Tibial nerve (tissue), 4 donors: ENCODE data around the gene ODAPH. TPM values are rescaled to one million over a fixed set of nuclear protein-coding genes. Genes with fewer than 3 reads are reported as not detected.
"Not testable (repeated sequence)": the region's sequence is repeated elsewhere in the genome, so short reads cannot be mapped to it uniquely, and the experiment has no call there.

ENCODE experiments used
- DNase-seq, 2 donors: peaks; one replicate each; pipeline ENCODE4 v3.0.0-alpha.2; 2019; ENCODE audit warnings: low spot score in 2 of 2
- H3K27ac ChIP-seq, 4 donors: fragments of 200-600 bp; sonication (generic) in 3 of 4; one replicate each; pipeline ENCODE4 v1.5.1; 2017 to 2019; ENCODE audit warnings: mild to moderate bottlenecking in 1 of 4
- H3K27me3 ChIP-seq, 2 donors: fragments of 200-600 bp; sonication (generic) in 1 of 2; one replicate each; pipeline versions ENCODE4 v1.5.1 to v1.6.0; 2017 to 2019
- H3K36me3 ChIP-seq, 3 donors: fragments of 200-600 bp; sonication (generic); one replicate each; pipeline ENCODE4 v1.5.1; 2018 to 2019
- H3K4me1 ChIP-seq, 4 donors: fragments of 200-600 bp; sonication (generic) in 3 of 4; one replicate each; pipeline ENCODE4 v1.5.1; 2017 to 2019
- H3K4me3 ChIP-seq, 4 donors: fragments of 200-600 bp; sonication (generic) in 3 of 4; one replicate each; pipeline ENCODE4 v1.5.1; 2017 to 2019; ENCODE audit warnings: mild to moderate bottlenecking in 1 of 4, moderate library complexity in 1 of 4
- H3K9me3 ChIP-seq, 4 donors: fragments of 200-600 bp; sonication (generic) in 3 of 4; one replicate each; pipeline ENCODE4 v1.5.1; 2017 to 2019
- EP300 ChIP-seq, 2 donors: sonication (generic); formaldehyde crosslinking; IDR thresholded peaks; one replicate each; pipeline ENCODE4 v1.6.1; 2017; ENCODE audit warnings: antibody characterized with exemption in 2 of 2, mild to moderate bottlenecking in 1 of 2
- POLR2A ChIP-seq, 2 donors: fragments of 450-650 bp; IDR thresholded peaks; one replicate each; pipeline ENCODE4 v1.6.1; 2017; ENCODE audit warnings: antibody characterized with exemption in 2 of 2, mild to moderate bottlenecking in 2 of 2, moderate library complexity in 2 of 2
- WGBS, 2 donors: methylation state at CpG; one replicate each; pipeline ENCODE4 v1.1.5; 2018; 5-methylcytosine and 5-hydroxymethylcytosine counted together
- total RNA-seq, 4 donors: library from RNA; depleted of rRNA; stranded (reverse); fragments of >200 nt; gene quantifications; one replicate each; pipeline ENCODE4 v1.1.0, GENCODE V29; 2016
- TF ChIP-seq, protein P1 (sequence below), 5 experiments: fragments of 200-600 bp in 3 of 5; fragments of 450-650 bp in 2 of 5; sonication (generic) in 3 of 5; IDR thresholded peaks; one replicate each; pipeline ENCODE4 v1.5.1; 2016 to 2019; ENCODE audit warnings: antibody characterized with exemption in 5 of 5, mild to moderate bottlenecking in 3 of 5, moderate library complexity in 2 of 5

ODAPH gene
- total RNA-seq, 4 donors from 2014 or later = not detected

DNA sequence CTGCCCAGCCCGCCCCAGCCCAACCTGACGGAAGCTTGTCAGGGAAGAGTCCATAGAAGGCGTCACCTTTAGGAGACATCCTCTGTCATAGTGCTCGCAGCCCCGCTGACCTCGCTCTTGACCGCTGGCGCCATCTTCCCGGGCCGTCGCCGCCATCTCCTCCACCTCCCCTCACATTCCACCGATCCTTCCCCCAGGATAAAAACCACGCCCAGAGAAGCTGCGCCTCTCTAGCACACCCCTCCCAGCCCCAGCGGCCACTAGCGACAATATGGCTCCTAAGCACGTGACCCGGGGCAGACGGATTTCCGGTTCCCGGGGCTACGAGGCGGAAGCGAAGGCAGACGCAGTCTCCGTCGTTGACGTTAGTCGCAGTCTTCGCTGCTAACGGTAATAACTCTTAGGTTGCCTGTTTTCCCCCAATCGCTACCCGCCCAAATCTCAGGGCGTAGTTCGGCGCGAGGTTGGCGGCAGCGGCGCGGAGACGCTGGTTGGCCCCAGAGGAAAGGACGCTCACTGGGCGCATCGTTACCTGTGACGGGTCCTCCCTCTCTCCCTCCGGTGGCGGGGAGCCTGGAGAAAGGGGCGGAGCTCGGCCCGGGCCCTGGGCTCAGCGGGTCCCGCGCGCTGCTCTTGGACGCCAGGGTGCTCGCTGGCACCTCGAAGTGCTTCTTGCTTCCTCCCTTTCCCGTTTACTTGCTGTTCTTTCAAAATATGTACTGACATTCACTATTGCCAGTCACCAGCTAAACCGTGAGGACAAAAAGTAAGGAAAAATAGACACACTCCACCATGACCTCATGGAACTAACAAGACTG lies 41.5 kb upstream of the ODAPH start, which contains the start of the genes RCHY1 and THAP6:
TSS of gene RCHY1 (minus strand) at position 273 of the 818 bp plus-strand sequence. CDS start at position 156, 117 bp downstream.
TSS of gene THAP6 (plus strand) at position 343 of the 818 bp plus-strand sequence. CDS start 980 bp downstream, outside the sequence.
- H3K9me3 ChIP-seq = no peaks in the 10 kb centered on the region
- TF ChIP-seq EP300 (IDR thresholded peaks at IDR 0.05) (peak; percentile 94 to 98), POLR2A (IDR thresholded peaks at IDR 0.05) (peak in 1 of 2 donors; percentile 86)
- TF ChIP-seq, protein P1, sequence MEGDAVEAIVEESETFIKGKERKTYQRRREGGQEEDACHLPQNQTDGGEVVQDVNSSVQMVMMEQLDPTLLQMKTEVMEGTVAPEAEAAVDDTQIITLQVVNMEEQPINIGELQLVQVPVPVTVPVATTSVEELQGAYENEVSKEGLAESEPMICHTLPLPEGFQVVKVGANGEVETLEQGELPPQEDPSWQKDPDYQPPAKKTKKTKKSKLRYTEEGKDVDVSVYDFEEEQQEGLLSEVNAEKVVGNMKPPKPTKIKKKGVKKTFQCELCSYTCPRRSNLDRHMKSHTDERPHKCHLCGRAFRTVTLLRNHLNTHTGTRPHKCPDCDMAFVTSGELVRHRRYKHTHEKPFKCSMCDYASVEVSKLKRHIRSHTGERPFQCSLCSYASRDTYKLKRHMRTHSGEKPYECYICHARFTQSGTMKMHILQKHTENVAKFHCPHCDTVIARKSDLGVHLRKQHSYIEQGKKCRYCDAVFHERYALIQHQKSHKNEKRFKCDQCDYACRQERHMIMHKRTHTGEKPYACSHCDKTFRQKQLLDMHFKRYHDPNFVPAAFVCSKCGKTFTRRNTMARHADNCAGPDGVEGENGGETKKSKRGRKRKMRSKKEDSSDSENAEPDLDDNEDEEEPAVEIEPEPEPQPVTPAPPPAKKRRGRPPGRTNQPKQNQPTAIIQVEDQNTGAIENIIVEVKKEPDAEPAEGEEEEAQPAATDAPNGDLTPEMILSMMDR (IDR thresholded peaks at IDR 0.05) = peak in 3 of 5 experiments; percentile 3 to 45 (median 18)
- H3K4me3 ChIP-seq = peak within 1 kb of the TSS; percentile 52 to 83 (median 82)
- DNase-seq = peak; percentile 90 to 94
- no peaks in the 10 kb centered on the region for H3K27me3 ChIP-seq
- H3K27ac ChIP-seq = peak within 1 kb of the TSS; percentile 86 to 99 (median 96)
- peaks cover 0 to 23% (median 4%) of the 10 kb centered on the region in 3 donors for H3K36me3 ChIP-seq
- 0% methylated on average over 57 to 60 of the region's 61 CpGs for WGBS, 2 donors
- H3K4me1 ChIP-seq = peaks cover 0 to 65% (median 32%) of the 10 kb centered on the region in 4 donors

DNA sequence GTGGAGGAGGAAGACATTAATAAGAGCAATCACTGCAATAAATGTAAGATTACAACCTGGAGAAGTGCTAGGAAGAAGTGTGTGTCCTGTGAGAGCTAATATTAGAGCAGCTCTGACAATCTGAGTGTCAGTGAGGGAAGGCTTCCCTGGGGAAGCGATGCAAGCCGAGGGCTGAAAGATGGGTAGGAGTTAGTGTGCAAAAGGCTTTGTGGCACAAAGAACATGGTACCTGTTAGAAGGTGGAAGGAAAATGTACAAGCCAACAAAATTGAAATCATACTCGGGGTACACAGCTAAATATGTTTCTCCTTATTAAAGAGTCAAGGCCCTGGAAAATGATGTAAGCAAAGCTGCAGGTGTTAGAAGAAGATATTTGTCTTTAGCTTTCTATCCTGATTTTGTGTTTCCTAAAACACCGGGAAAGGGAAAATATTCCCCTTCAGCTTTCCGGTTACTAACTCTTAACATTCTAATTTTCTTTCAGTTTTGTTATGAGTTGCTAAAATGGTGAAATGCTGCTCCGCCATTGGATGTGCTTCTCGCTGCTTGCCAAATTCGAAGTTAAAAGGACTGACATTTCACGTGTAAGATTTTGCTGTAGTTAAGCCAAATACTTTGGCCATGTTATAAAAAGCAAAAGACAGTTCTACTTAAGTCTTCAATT lies 40.8 kb upstream of the ODAPH start:
- peak overlapping the region; percentile 86 to 99 (median 96) for H3K27ac ChIP-seq
- no peak for DNase-seq
- H3K36me3 ChIP-seq = peaks cover 0 to 25% (median 4%) of the 10 kb centered on the region in 3 donors
- peak overlapping the region; percentile 52 to 83 (median 82) for H3K4me3 ChIP-seq
- H3K4me1 ChIP-seq = peaks cover 0 to 59% (median 32%) of the 10 kb centered on the region in 4 donors
- H3K9me3 ChIP-seq = no peaks in the 10 kb centered on the region
- WGBS, 2 donors = 51 to 53% methylated on average over 9 of the region's 9 CpGs
- TF ChIP-seq, protein P1 (IDR thresholded peaks at IDR 0.05) = no peak
- TF ChIP-seq POLR2A (IDR thresholded peaks at IDR 0.05) = no peak
- TF ChIP-seq EP300 (IDR thresholded peaks at IDR 0.05) = no peak
- H3K27me3 ChIP-seq = no peaks in the 10 kb centered on the region

DNA sequence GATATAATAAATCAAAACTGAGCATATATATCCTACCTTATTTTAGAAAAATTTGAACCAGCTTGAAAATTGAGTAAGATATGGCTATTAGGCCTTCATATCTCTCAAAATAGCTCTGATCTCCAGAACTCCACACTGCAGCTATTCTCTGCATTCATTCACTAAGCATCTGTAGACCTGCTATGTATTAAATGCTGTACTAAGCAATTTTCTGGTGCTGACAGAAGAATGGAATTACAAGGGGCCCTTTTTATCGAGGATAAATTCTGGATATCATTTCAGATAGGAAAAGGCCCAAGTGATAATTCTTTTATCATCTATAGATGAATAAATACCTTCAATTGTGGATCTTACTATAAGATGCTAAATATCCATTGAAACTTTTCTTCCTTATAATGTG lies 39.7 kb upstream of the ODAPH start:
- DNase-seq = no peak
- Histone ChIP-seq H3K27ac (no peak overlapping the region), H3K27me3 (no peaks in the 10 kb centered on the region), H3K4me1 (peaks cover 0 to 48% (median 30%) of the 10 kb centered on the region in 4 donors), H3K36me3 (peaks cover 0 to 28% (median 4%) of the 10 kb centered on the region in 3 donors), H3K9me3 (no peaks in the 10 kb centered on the region), H3K4me3 (no peak overlapping the region)
- TF ChIP-seq EP300 (IDR thresholded peaks at IDR 0.05) (no peak), POLR2A (IDR thresholded peaks at IDR 0.05) (no peak)
- TF ChIP-seq, protein P1 (IDR thresholded peaks at IDR 0.05) = no peak
- 67 to 80% methylated on average over 1 of the region's 1 CpG for WGBS, 2 donors

DNA sequence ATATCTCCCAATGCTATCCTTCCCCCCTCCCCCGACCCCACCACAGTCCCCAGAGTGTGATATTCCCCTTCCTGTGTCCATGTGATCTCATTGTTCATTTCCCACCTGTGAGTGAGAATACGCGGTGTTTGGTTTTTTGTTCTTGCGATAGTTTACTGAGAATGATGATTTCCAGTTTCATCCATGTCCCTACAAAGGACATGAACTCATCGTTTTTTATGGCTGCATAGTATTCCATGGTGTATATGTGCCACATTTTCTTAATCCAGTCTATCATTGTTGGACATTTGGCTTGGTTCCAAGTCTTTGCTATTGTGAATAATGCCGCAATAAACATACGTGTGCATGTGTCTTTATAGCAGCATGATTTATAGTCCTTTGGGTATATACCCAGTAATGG lies 36.4 kb upstream of the ODAPH start:
- WGBS, 2 donors = 94 to 96% methylated on average over 4 to 5 of the region's 7 CpGs
- Histone ChIP-seq H3K36me3 (peaks cover 0 to 55% (median 4%) of the 10 kb centered on the region in 3 donors), H3K4me1 (peaks cover 0 to 25% (median 10%) of the 10 kb centered on the region in 4 donors)
- not testable (repeated sequence) for H3K9me3 ChIP-seq, DNase-seq, H3K4me3 ChIP-seq, H3K27me3 ChIP-seq, H3K27ac ChIP-seq

DNA sequence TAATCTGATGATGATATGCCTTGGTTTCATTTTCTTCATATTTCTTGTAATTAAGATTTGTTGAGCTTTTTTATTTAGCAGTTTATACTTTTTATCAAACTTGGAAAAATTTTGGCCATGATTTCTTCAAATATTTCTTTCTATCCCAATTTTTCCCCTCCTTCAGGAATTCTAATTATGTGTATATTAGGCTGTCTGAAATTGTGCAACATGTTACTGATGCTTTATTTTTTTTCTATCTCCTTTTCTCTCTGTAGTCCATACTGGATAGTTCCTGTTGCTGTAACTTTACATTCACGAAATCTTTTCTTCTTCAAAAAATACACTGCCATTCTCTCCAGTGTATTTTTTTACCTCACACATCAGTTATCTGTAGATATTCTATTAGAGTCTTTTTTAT lies 30.8 kb upstream of the ODAPH start:
- Histone ChIP-seq H3K4me3 (no peak overlapping the region), H3K27me3 (no peaks in the 10 kb centered on the region), H3K9me3 (no peaks in the 10 kb centered on the region), H3K4me1 (peaks cover 0 to 3% (median 0%) of the 10 kb centered on the region in 4 donors), H3K27ac (no peak overlapping the region), H3K36me3 (peaks cover 0 to 75% (median 9%) of the 10 kb centered on the region in 3 donors)
- TF ChIP-seq POLR2A (IDR thresholded peaks at IDR 0.05) (no peak), EP300 (IDR thresholded peaks at IDR 0.05) (no peak)
- TF ChIP-seq, protein P1 (IDR thresholded peaks at IDR 0.05) = no peak
- DNase-seq = no peak
- 97 to 100% methylated on average over 1 of the region's 1 CpG for WGBS, 2 donors
